ENCODE data around the gene PTPRD. TPM values are rescaled to one million over a fixed set of nuclear protein-coding genes. Genes with fewer than 3 reads are reported as not detected.

PTPRD gene
- total RNA-seq, 1 experiment from 2014 or later: not detected

DNA sequence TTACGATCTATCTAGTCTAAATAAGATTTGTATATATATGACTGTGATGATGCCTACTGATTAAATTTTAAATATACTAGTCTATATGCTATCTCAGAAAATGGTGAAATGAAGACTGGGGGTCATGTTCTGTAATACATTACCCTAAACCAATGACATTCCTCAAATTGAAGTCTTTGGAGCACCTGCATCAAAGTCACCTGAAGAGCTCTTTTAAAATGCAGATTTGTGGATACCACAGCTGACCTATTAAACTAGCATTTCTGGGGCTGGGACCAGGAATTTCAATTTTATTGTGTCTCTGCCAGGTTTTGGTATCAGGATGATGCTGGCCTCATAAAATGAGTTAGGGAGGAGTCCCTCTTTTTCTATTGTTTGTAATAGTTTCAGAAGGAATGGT, 2181.3 kb downstream of the PTPRD start:
- Histone ChIP-seq H3K9me3 (ENCODE audit: control insufficient read depth, insufficient read depth, low read depth, low read length) (no peaks in the 10 kb centered on the region), H3K27ac (ENCODE audit: low read length) (no peak overlapping the region), H3K27me3 (ENCODE audit: control insufficient read depth, insufficient read depth, low read length) (no peaks in the 10 kb centered on the region), H3K4me3 (ENCODE audit: low read depth in 2 of 2, low read length in 2 of 2) (no peak overlapping the region), H3K36me3 (ENCODE audit: control insufficient read depth, insufficient read depth, low read length) (no peaks in the 10 kb centered on the region), H3K4me1 (ENCODE audit: control insufficient read depth, insufficient read depth, low read length) (no peaks in the 10 kb centered on the region)
- TF ChIP-seq POLR2AphosphoS5 (IDR thresholded peaks at IDR 0.05; ENCODE audit: low read depth, low read length): no peak
- no peak for TF ChIP-seq TCF7L2 (IDR thresholded peaks at IDR 0.05; ENCODE audit: low read depth, low read length)
- ChIA-PET CTCF (no interaction called here), POLR2A (no interaction called here)
- no peak for ATAC-seq
- intact Hi-C loops (cut with micrococcal nuclease; ENCODE audit: unreplicated experiment): no loop called here
- in situ Hi-C loops (cut with HindIII; ENCODE audit: low pct_unique_long_range_greater_than_20kb, low sequenced_read_pairs): no loop called here
- DNase-seq (ENCODE audit: low read depth, low spot score): no peak
- no TSS peak for BruUV-seq (replicated peaks)

DNA sequence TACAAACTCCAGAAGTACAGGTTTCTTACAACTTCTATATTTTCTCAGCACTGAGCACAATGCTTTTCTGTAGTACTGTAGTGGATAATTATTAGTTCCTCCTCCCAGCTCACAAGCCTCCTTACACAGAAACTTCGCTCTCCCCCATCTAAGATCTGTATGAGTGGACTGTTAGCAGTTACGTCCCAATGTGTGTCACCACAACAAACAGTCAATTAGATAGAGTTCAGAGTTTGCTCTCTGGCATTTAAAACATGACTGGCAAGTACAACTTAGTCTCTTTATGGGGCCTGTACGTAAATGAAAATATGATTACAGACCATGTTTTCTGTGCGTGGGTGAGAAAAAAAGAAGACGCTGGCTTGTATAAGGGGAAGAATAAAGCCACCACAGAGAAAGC, 2181.9 kb downstream of the PTPRD start:
- no peaks in the 10 kb centered on the region for H3K9me3 ChIP-seq (ENCODE audit: control insufficient read depth, insufficient read depth, low read depth, low read length)
- ChIA-PET POLR2A (no interaction called here), CTCF (no interaction called here)
- ATAC-seq (no peak), DNase-seq (ENCODE audit: low read depth, low spot score) (no peak)
- in situ Hi-C loops (cut with HindIII; ENCODE audit: low pct_unique_long_range_greater_than_20kb, low sequenced_read_pairs) (no loop called here), intact Hi-C loops (cut with micrococcal nuclease; ENCODE audit: unreplicated experiment) (no loop called here)
- H3K36me3 ChIP-seq (ENCODE audit: control insufficient read depth, insufficient read depth, low read length): no peaks in the 10 kb centered on the region
- no peak overlapping the region for H3K4me3 ChIP-seq (ENCODE audit: low read depth in 2 of 2, low read length in 2 of 2)
- no TSS peak for BruUV-seq (replicated peaks)
- H3K27me3 ChIP-seq (ENCODE audit: control insufficient read depth, insufficient read depth, low read length): no peaks in the 10 kb centered on the region
- TF ChIP-seq, protein P1, sequence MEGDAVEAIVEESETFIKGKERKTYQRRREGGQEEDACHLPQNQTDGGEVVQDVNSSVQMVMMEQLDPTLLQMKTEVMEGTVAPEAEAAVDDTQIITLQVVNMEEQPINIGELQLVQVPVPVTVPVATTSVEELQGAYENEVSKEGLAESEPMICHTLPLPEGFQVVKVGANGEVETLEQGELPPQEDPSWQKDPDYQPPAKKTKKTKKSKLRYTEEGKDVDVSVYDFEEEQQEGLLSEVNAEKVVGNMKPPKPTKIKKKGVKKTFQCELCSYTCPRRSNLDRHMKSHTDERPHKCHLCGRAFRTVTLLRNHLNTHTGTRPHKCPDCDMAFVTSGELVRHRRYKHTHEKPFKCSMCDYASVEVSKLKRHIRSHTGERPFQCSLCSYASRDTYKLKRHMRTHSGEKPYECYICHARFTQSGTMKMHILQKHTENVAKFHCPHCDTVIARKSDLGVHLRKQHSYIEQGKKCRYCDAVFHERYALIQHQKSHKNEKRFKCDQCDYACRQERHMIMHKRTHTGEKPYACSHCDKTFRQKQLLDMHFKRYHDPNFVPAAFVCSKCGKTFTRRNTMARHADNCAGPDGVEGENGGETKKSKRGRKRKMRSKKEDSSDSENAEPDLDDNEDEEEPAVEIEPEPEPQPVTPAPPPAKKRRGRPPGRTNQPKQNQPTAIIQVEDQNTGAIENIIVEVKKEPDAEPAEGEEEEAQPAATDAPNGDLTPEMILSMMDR (IDR thresholded peaks at IDR 0.05): no peak
- TF ChIP-seq, protein P2, sequence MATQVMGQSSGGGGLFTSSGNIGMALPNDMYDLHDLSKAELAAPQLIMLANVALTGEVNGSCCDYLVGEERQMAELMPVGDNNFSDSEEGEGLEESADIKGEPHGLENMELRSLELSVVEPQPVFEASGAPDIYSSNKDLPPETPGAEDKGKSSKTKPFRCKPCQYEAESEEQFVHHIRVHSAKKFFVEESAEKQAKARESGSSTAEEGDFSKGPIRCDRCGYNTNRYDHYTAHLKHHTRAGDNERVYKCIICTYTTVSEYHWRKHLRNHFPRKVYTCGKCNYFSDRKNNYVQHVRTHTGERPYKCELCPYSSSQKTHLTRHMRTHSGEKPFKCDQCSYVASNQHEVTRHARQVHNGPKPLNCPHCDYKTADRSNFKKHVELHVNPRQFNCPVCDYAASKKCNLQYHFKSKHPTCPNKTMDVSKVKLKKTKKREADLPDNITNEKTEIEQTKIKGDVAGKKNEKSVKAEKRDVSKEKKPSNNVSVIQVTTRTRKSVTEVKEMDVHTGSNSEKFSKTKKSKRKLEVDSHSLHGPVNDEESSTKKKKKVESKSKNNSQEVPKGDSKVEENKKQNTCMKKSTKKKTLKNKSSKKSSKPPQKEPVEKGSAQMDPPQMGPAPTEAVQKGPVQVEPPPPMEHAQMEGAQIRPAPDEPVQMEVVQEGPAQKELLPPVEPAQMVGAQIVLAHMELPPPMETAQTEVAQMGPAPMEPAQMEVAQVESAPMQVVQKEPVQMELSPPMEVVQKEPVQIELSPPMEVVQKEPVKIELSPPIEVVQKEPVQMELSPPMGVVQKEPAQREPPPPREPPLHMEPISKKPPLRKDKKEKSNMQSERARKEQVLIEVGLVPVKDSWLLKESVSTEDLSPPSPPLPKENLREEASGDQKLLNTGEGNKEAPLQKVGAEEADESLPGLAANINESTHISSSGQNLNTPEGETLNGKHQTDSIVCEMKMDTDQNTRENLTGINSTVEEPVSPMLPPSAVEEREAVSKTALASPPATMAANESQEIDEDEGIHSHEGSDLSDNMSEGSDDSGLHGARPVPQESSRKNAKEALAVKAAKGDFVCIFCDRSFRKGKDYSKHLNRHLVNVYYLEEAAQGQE (IDR thresholded peaks at IDR 0.05; ENCODE audit: insufficient read depth in 1 of 2, low read depth in 2 of 2, low read length in 1 of 2): no peak
- TF ChIP-seq SIN3A (IDR thresholded peaks at IDR 0.05; ENCODE audit: borderline replicate concordance, insufficient read depth, low read depth, low read length) (no peak), POLR2AphosphoS5 (IDR thresholded peaks at IDR 0.05; ENCODE audit: low read depth, low read length) (no peak), TCF7L2 (IDR thresholded peaks at IDR 0.05; ENCODE audit: low read depth, low read length) (no peak)
- no peaks in the 10 kb centered on the region for H3K4me1 ChIP-seq (ENCODE audit: control insufficient read depth, insufficient read depth, low read length)
- no peak overlapping the region for H3K27ac ChIP-seq (ENCODE audit: low read length)

DNA sequence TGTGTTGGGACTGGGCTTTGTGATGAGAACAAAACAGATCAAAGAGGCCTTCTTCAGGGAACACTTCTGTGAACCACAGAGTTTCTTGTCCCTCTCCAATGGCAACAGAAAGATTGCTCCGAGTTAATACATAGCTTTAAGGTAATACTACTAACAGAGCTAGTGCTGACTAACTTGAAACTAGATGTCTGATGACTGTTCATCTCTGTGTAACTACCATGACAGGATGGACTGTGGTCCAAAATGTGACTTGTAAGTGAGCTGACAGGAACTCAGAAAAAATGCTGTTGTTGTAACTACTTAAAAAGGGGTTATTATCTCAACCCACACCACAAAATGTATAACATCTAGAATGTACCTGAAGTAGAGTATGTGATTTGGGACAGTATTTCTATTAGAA, 2183.0 kb downstream of the PTPRD start:
- Histone ChIP-seq H3K4me1 (ENCODE audit: control insufficient read depth, insufficient read depth, low read length) (no peaks in the 10 kb centered on the region), H3K9me3 (ENCODE audit: control insufficient read depth, insufficient read depth, low read depth, low read length) (no peaks in the 10 kb centered on the region), H3K4me3 (ENCODE audit: low read depth in 2 of 2, low read length in 2 of 2) (no peak overlapping the region), H3K27ac (ENCODE audit: low read length) (no peak overlapping the region), H3K36me3 (ENCODE audit: control insufficient read depth, insufficient read depth, low read length) (no peaks in the 10 kb centered on the region), H3K27me3 (ENCODE audit: control insufficient read depth, insufficient read depth, low read length) (no peaks in the 10 kb centered on the region)
- no TSS peak for BruUV-seq (replicated peaks)
- intact Hi-C loops (cut with micrococcal nuclease; ENCODE audit: unreplicated experiment): no loop called here
- ATAC-seq (no peak), DNase-seq (ENCODE audit: low read depth, low spot score) (no peak)
- ChIA-PET POLR2A (no interaction called here), CTCF (no interaction called here)
- no peak for TF ChIP-seq TCF7L2 (IDR thresholded peaks at IDR 0.05; ENCODE audit: low read depth, low read length)
- TF ChIP-seq, protein P1 (IDR thresholded peaks at IDR 0.05): no peak
- no peak for TF ChIP-seq SIN3A (IDR thresholded peaks at IDR 0.05; ENCODE audit: borderline replicate concordance, insufficient read depth, low read depth, low read length)
- TF ChIP-seq POLR2AphosphoS5 (IDR thresholded peaks at IDR 0.05; ENCODE audit: low read depth, low read length): no peak
- TF ChIP-seq, protein P2 (IDR thresholded peaks at IDR 0.05; ENCODE audit: insufficient read depth in 1 of 2, low read depth in 2 of 2, low read length in 1 of 2): no peak
- in situ Hi-C loops (cut with HindIII; ENCODE audit: low pct_unique_long_range_greater_than_20kb, low sequenced_read_pairs): no loop called here
